Vagina (tissue), 2 donors: ENCODE results near the gene APP.

Source experiments
- CTCF ChIP-seq, 3 experiments: fragments of 450-650 bp in 2 of 3; fragments of 200-600 bp in 1 of 3; sonication (generic) in 1 of 3; IDR thresholded peaks; one replicate each; pipeline ENCODE4 v1.5.1; 2017 to 2019; ENCODE audit warnings: antibody characterized with exemption in 3 of 3, mild to moderate bottlenecking in 2 of 3, moderate library complexity in 2 of 3
- POLR2A ChIP-seq, 2 donors: fragments of 450-650 bp; IDR thresholded peaks; one replicate each; pipeline ENCODE4 v1.6.1; 2017; ENCODE audit warnings: antibody characterized with exemption in 2 of 2, mild to moderate bottlenecking in 2 of 2, moderate library complexity in 2 of 2

GRCh38 chr21:26168371-26168770 is 2.2 kb downstream of the APP start:
- TF ChIP-seq CTCF (IDR thresholded peaks at IDR 0.05) (no peak), POLR2A (IDR thresholded peaks at IDR 0.05) (no peak)
